Panc1 (cell line): ENCODE results near the gene ARHGEF3. TPM values are rescaled to one million over a fixed set of nuclear protein-coding genes. Genes with fewer than 3 reads are reported as not detected.

Experiments used
- ATAC-seq: fragments of 200-7000 bp; cut with Tn5 transposase; 2 replicates; pipeline ENCODE4 v1.9.1; 2020; ENCODE audit warnings: mild to moderate bottlenecking, moderate library complexity
- BruUV-seq: library from RNA; stranded (reverse); fragments of 400-500 nt; replicated peaks from 2 replicates; lab custom pipeline; 2021; lab: Mats Ljungman, UMichigan
- CTCF ChIA-PET: fragments of 300-600 bp; sonication (Branson Sonifier 250); formaldehyde crosslinking; loops from one replicate; lab custom pipeline; 2022; ENCODE audit warnings: antibody characterized with exemption; lab: Charles Lee
- POLR2A ChIA-PET: fragments of 300-600 bp; sonication (Branson Sonifier 250); formaldehyde crosslinking; loops from one replicate; lab custom pipeline; 2022; ENCODE audit warnings: antibody characterized with exemption; lab: Charles Lee
- DNase-seq: peaks from one replicate; pipeline ENCODE4 v3.0.0-alpha.2; 2010; ENCODE audit warnings: low read depth, low spot score
- H3K27ac ChIP-seq: 2 replicates; pipeline ENCODE4 v1.5.1; 2011; ENCODE audit warnings: mild to moderate bottlenecking, low read length, inconsistent platforms
- H3K27me3 ChIP-seq: fragments of 200-500 bp; sonication (Bioruptor generic); 2 replicates; pipeline ENCODE4 v1.6.0; 2014; ENCODE audit warnings: low read length, inconsistent platforms; ENCODE audit not compliant: control insufficient read depth, insufficient read depth
- H3K36me3 ChIP-seq: fragments of 200-500 bp; sonication (Bioruptor generic); 2 replicates; pipeline ENCODE4 v1.5.1; 2014; ENCODE audit warnings: inconsistent platforms, mild to moderate bottlenecking, low read length, moderate library complexity; ENCODE audit not compliant: control insufficient read depth, insufficient read depth
- H3K4me1 ChIP-seq: 2 replicates; pipeline ENCODE4 v1.5.1; 2011; ENCODE audit warnings: inconsistent platforms, mild to moderate bottlenecking, low read length, moderate library complexity; ENCODE audit not compliant: control insufficient read depth, insufficient read depth
- H3K4me3 ChIP-seq, 2 experiments: 2 replicates each; pipeline ENCODE4 v1.5.1; 2011 to 2012; ENCODE audit warnings: low read depth in 2 of 2, low read length in 2 of 2, mild to moderate bottlenecking in 2 of 2, inconsistent platforms in 1 of 2, moderate library complexity in 1 of 2
- H3K9me3 ChIP-seq: fragments of 200-500 bp; sonication (Bioruptor generic); 2 replicates; pipeline ENCODE4 v1.5.1; 2014; ENCODE audit warnings: low read depth, mild to moderate bottlenecking, inconsistent platforms, low read length, moderate library complexity; ENCODE audit not compliant: control insufficient read depth, insufficient read depth
- POLR2AphosphoS5 ChIP-seq: IDR thresholded peaks from 2 replicates; pipeline ENCODE4 v1.6.1; 2012; ENCODE audit warnings: mild to moderate bottlenecking, low read depth, low read length, moderate library complexity
- SIN3A ChIP-seq: IDR thresholded peaks from 2 replicates; pipeline ENCODE4 v1.6.1; 2012; ENCODE audit warnings: low read depth, mild to moderate bottlenecking, low read length, moderate library complexity, borderline replicate concordance; ENCODE audit not compliant: insufficient read depth
- TCF7L2 ChIP-seq: IDR thresholded peaks from 2 replicates; pipeline ENCODE4 v1.6.1; 2011; ENCODE audit warnings: mild to moderate bottlenecking, low read depth, low read length, inconsistent platforms
- in situ Hi-C: cut with HindIII; loops from 2 replicates; pipeline ENCODE4 v1.10.0; 2016; ENCODE audit warnings: low sequenced_read_pairs, low pct_unique_long_range_greater_than_20kb
- intact Hi-C: fragments of 100-400 bp; cut with micrococcal nuclease; formaldehyde crosslinking; loops from one replicate; pipeline ENCODE4 v1.10.0; 2022; ENCODE audit not compliant: unreplicated experiment
- total RNA-seq: library from RNA; stranded (reverse); gene quantifications from one replicate; pipeline ENCODE4 v1.2.1, GENCODE V29; 2021; ENCODE audit not compliant: unreplicated experiment
- TF ChIP-seq, protein P1 (sequence below): fragments of 450-650 bp; IDR thresholded peaks from 2 replicates; pipeline ENCODE4 v1.5.1; 2017; ENCODE audit warnings: mild to moderate bottlenecking
- TF ChIP-seq, protein P2 (sequence below), 2 experiments: IDR thresholded peaks; 2 replicates each; pipeline ENCODE4 v1.6.1; 2011 to 2012; ENCODE audit warnings: low read depth in 2 of 2, control low read depth in 1 of 2, low read length in 1 of 2, mild to moderate bottlenecking in 1 of 2, moderate library complexity in 1 of 2; ENCODE audit not compliant: insufficient read depth in 1 of 2

The ARHGEF3 gene
- total RNA-seq, 1 experiment from 2014 or later: 19.8 TPM

DNA sequence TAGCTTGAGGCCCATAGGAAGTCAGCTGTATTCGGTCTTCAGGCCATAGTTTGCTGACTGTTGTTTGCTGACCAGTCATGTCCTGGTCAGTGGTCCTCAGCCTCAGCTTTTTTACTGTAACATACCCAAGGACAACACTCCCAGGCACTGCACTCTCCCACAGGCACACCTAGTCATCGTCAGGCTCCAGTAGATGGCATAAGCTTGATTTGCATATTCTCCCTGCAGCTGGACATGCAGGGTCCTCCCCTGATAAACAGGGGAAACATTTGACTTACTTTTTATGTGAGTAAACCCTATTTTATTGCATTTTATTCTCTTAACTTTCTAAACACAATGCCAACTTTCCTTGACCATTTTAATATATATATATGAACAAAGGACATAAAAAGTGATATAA, 22.9 kb downstream of the ARHGEF3 start:
- no peaks in the 10 kb centered on the region for H3K9me3 ChIP-seq
- no peak overlapping the region for H3K27ac ChIP-seq
- DNase-seq (no peak), ATAC-seq (no peak)
- H3K4me1 ChIP-seq: peaks cover 11% of the 10 kb centered on the region
- no peaks in the 10 kb centered on the region for H3K27me3 ChIP-seq
- no peaks in the 10 kb centered on the region for H3K36me3 ChIP-seq
- in situ Hi-C loops: no loop called here
- intact Hi-C loops: no loop called here
- CTCF ChIA-PET: no interaction called here
- BruUV-seq: no TSS peak
- POLR2A ChIA-PET: no interaction called here
- no peak overlapping the region for H3K4me3 ChIP-seq
- TF ChIP-seq SIN3A (no peak), TCF7L2 (no peak), POLR2AphosphoS5 (no peak)
- TF ChIP-seq, protein P1, sequence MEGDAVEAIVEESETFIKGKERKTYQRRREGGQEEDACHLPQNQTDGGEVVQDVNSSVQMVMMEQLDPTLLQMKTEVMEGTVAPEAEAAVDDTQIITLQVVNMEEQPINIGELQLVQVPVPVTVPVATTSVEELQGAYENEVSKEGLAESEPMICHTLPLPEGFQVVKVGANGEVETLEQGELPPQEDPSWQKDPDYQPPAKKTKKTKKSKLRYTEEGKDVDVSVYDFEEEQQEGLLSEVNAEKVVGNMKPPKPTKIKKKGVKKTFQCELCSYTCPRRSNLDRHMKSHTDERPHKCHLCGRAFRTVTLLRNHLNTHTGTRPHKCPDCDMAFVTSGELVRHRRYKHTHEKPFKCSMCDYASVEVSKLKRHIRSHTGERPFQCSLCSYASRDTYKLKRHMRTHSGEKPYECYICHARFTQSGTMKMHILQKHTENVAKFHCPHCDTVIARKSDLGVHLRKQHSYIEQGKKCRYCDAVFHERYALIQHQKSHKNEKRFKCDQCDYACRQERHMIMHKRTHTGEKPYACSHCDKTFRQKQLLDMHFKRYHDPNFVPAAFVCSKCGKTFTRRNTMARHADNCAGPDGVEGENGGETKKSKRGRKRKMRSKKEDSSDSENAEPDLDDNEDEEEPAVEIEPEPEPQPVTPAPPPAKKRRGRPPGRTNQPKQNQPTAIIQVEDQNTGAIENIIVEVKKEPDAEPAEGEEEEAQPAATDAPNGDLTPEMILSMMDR: no peak
- TF ChIP-seq, protein P2, sequence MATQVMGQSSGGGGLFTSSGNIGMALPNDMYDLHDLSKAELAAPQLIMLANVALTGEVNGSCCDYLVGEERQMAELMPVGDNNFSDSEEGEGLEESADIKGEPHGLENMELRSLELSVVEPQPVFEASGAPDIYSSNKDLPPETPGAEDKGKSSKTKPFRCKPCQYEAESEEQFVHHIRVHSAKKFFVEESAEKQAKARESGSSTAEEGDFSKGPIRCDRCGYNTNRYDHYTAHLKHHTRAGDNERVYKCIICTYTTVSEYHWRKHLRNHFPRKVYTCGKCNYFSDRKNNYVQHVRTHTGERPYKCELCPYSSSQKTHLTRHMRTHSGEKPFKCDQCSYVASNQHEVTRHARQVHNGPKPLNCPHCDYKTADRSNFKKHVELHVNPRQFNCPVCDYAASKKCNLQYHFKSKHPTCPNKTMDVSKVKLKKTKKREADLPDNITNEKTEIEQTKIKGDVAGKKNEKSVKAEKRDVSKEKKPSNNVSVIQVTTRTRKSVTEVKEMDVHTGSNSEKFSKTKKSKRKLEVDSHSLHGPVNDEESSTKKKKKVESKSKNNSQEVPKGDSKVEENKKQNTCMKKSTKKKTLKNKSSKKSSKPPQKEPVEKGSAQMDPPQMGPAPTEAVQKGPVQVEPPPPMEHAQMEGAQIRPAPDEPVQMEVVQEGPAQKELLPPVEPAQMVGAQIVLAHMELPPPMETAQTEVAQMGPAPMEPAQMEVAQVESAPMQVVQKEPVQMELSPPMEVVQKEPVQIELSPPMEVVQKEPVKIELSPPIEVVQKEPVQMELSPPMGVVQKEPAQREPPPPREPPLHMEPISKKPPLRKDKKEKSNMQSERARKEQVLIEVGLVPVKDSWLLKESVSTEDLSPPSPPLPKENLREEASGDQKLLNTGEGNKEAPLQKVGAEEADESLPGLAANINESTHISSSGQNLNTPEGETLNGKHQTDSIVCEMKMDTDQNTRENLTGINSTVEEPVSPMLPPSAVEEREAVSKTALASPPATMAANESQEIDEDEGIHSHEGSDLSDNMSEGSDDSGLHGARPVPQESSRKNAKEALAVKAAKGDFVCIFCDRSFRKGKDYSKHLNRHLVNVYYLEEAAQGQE (IDR thresholded peaks at IDR 0.05; ENCODE audit: insufficient read depth in 1 of 2, low read depth in 2 of 2, low read length in 1 of 2): no peak

DNA sequence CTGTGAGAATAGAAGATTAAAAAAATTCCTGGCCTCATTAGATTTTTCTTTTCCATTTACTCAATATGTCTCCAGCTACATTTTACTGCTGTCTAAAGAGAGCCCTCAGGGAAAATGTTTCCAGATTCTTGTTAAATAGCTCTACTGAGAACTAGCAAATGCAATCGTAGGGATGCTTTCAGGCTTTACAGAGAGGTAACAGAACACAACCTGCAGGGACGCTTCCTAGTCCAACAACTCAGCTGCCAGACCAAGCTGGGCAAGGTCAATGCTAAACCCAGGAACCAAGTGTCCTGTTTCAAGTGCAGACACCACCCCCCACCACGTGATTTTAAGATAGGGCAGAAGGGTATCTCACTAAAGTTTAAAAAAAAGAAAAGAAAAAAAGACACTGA, 25.2 kb downstream of the ARHGEF3 start:
- Histone ChIP-seq H3K27me3 (no peaks in the 10 kb centered on the region), H3K4me1 (peaks cover 4% of the 10 kb centered on the region; the same call in 1 of the 2 replicates), H3K36me3 (no peaks in the 10 kb centered on the region), H3K27ac (no peak overlapping the region), H3K9me3 (no peaks in the 10 kb centered on the region), H3K4me3 (no peak overlapping the region)
- CTCF ChIA-PET: no interaction called here
- no peak for DNase-seq
- no peak for ATAC-seq
- BruUV-seq: no TSS peak
- intact Hi-C loops: no loop called here
- in situ Hi-C loops: no loop called here
- POLR2A ChIA-PET: no interaction called here
- TF ChIP-seq TCF7L2: no peak
- TF ChIP-seq POLR2AphosphoS5: no peak
- TF ChIP-seq SIN3A: no peak
- TF ChIP-seq, protein P1: no peak
- TF ChIP-seq, protein P2 (IDR thresholded peaks at IDR 0.05; ENCODE audit: insufficient read depth in 1 of 2, low read depth in 2 of 2, low read length in 1 of 2): no peak
